LNCAP (cell line): ENCODE data around the gene TIMM44.

Experiments used
- TF ChIP-seq, protein P1 (sequence below): fragments of 450-650 bp; IDR thresholded peaks from 2 replicates; pipeline ENCODE4 v1.5.1; 2017; ENCODE audit warnings: mild to moderate bottlenecking

The TIMM44 gene

DNA sequence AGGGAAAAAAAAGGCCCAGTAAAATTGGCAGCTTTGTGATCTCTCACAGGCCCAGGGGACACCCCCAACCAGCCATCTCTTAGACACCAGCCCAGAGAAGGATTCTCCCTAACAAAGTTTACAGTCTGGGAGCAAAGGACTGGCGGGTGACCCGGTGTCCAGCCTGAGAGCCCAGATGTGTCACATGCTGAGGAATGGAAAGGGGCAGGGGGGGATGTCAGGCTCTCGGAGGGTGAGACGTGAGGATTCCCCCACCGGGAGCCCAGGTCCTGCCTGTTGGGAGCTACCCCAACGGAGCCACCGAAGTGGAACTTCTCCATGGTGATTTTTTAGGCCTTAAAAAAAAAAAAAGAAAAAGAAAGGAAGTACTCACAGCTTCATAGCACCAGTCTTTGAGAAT, 12.7 kb downstream of the TIMM44 start:
- TF ChIP-seq, protein P1, sequence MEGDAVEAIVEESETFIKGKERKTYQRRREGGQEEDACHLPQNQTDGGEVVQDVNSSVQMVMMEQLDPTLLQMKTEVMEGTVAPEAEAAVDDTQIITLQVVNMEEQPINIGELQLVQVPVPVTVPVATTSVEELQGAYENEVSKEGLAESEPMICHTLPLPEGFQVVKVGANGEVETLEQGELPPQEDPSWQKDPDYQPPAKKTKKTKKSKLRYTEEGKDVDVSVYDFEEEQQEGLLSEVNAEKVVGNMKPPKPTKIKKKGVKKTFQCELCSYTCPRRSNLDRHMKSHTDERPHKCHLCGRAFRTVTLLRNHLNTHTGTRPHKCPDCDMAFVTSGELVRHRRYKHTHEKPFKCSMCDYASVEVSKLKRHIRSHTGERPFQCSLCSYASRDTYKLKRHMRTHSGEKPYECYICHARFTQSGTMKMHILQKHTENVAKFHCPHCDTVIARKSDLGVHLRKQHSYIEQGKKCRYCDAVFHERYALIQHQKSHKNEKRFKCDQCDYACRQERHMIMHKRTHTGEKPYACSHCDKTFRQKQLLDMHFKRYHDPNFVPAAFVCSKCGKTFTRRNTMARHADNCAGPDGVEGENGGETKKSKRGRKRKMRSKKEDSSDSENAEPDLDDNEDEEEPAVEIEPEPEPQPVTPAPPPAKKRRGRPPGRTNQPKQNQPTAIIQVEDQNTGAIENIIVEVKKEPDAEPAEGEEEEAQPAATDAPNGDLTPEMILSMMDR, result no peak

DNA sequence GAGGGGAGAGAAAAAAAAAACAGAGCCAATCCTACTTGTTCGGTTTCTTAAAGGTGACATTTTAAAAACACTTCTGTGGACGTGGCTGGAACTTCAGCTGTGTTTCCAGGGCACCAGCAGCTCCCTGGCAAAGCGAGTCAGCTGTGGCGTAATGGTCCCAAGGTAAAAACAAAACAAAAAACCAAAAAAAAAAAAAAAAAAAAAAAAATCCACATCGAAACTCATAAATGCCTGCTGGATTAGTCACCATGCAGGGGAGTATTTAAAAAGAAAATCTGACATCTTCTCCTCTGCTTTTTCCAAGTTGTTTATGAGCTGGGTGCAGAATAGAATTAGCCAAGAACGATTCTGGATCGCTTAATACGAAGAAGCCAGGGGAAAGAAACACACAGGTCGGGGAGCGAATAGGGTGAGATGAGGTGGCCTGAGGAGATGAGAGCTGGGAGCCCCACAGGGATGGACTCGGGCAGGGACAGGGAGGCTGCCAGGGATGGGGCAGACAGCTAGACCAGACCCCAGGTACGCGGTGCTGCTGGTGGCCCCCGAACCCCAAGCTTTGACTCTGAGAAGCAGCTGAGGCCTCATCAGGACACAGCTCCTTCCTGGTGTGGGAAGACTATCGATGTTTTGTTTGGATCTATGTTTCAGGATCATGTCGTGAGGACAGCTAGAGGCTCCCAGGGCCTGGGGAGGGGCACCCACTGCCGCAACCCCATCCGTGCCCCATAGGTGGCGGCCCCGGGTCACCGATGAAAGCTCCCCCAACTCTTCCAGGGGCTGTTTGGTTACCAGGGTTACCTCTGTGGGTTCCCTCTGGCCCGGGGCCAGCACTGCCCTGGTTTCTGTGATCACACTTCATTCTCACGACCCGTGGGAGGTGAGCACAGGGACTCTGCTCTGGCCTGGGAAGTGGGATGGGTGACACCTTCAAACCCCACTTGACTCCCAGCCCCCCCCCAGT, 14.4 kb downstream of the TIMM44 start:
- TF ChIP-seq, protein P1, result peak; percentile 52

DNA sequence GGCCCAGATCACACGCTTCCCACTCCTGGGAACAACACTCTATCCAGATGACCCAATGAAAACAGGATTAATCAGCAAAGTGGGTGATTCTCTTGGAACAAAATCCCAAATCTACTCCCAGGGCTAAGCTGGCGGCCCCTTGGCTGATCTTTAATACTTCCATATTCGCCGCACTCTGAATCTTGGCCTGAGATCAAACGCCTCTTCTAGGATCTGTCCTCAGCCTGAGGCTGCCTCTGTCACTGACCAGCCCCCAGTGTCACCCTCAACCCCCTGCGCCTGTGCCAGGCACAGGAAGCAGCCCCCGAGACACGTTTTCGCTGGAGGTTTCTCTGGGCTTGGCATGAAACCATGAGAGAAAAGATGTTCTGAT, 15.1 kb downstream of the TIMM44 start:
- TF ChIP-seq, protein P1, result no peak

DNA sequence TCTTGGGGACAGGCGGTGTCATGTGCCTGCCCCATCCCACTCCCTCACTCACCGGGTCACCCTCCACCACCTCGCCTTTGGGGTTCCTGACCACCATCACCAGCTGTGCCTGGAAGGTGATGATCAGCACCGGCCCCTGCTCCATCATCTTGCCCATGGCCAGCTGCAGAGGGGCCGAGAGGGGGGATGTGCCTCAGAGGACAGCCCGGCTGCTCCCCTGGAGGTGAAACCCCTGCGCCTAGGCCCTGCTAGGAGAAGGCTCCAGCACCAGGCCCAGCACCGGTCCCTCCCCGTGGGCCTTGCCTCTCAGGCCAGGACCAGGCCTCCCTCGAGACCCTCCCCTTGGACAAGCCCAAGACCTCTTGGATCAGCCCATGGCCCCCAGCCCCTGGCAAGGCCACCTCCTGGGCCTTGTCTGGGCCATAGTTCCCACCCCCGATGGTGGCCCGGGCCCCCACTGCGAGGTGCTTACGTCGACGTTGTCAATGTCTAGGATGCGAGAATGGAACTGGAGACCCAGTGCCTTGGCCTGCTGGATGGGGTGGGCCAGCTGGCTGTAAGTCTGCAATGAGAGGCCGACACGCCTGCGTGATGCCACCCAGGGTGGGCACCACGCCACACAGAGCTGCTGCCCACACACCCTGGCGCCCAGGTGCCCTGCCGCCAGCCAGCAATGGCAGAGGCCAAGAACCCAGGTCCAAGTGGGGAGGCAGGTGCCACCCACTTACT, 15.7 kb downstream of the TIMM44 start:
- TF ChIP-seq, protein P1, result no peak

DNA sequence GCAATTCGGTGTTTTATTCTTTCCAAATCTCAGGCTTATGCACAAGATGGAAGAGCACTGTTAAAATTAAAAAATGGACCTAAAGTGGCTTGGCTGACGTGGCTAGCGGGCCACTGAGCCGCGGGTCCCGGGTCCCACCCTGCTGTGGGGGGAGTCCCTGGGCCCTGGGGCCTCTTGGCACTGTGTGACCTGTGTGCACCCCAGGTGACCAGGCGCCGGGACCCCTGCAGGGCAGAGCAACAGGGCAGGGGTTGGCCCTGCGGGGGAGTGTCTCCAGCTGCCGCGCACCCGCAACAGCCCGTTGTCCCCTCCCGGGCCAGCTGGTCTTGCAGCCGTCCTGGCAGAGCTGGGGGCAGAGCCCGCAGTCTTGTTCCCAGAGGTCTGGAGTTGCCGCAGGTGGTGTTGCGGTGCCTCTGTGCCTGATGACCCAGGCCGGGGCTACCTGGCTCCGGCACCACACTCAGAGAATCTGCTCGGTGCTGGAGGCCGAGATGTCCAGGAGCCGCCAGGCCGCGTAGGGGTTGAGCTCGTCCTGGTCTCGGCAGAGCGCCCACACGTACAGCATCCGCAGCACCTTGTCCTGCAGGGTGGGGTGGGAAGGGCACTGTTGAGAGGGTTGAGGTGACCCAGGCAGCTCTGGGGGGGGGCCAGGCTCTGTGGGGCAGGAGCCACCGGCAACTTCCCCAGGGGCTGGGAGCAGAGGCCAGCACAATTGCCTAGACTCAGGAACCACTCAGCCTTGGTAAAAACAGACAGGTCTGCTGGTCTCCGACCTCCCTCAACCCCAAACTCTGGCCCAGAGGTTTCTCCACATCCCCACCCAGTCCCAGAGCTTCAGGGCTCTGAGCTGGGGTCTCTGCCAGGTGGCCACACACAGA, 16.5 kb downstream of the TIMM44 start:
- TF ChIP-seq, protein P1, result no peak

DNA sequence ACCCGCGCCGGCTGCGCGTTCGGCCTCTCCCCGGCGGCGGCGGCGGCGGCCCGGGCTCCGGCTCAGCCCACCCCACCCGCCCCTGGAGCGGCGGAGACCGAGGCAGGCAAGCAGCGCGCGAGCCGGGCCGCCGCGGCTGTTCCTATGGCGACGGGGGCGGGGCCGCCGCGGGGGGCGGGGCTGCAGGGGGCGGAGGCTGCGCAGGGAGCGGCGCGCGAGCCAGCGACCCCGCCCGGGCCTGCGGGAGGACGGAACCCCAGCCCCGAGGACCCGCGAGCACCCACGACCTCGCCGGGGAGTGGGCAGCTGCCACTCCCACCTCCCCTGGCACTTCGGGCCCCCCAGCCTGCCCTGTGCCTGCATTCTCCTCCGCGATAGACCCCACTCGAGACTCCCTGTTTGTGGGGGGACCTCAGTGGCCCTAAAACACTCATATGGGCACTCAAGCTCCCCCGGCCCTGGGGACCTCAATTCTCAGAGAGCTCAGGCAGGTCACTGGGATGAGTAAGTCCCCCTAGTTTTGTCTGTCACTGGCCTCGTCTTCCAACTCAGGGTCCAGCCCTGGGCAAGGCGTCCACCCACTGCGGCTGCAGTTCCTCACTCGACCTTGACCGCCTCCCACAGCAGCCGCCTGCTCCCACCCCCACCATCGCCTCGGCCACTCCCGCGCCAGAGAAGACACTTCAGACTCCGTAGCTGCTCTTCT, 17.3 kb downstream of the TIMM44 start, which contains the start of gene CTXN1:
Gene CTXN1, minus strand, starts transcription at position 115 of the 706 bp plus-strand sequence. CDS start 597 bp downstream, outside the sequence.
- TF ChIP-seq, protein P1, result no peak
